ENCODE measurements around the gene AKTIP.

- TF ChIP-seq CTCF (IDR thresholded peaks at IDR 0.05) = no peak
- TF ChIP-seq ZFX (IDR thresholded peaks at IDR 0.05; ENCODE audit: borderline replicate concordance) = no peak
Measured at GRCh38 chr16:53511084-53511402, 8.0 kb upstream of the AKTIP start.
